ENCODE data around the gene CFAP74.

DNA sequence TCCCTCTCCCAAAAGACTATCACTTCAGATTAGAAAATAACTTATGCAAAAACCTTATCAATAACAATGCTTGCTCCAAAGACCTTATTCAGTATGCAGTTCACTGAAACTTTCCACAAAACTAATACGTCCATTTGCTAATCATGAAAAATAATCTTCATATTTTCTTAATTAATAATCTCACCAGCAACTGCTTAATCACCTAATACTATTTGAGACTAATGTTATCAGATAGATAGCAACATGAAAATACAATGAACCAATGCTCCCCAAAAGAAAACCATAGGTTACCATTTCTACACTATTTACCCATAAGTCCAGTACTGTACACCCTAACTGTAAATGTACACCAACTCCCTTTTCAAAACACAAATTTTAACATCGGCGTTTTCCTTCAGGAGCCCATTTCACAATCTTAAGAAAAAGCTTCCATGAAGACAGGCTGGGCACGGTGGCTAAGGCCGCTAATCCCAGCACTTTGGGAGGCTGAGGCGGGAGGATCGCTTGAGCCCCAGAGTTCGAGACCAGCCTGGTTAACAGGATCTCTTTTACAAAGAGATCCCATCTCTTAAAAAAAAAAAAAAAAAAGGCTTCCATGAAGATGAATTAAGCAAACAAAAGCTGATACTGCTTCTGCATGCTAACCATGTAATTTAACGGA, 114.4 kb downstream of the CFAP74 start:
- TF ChIP-seq, protein P1, sequence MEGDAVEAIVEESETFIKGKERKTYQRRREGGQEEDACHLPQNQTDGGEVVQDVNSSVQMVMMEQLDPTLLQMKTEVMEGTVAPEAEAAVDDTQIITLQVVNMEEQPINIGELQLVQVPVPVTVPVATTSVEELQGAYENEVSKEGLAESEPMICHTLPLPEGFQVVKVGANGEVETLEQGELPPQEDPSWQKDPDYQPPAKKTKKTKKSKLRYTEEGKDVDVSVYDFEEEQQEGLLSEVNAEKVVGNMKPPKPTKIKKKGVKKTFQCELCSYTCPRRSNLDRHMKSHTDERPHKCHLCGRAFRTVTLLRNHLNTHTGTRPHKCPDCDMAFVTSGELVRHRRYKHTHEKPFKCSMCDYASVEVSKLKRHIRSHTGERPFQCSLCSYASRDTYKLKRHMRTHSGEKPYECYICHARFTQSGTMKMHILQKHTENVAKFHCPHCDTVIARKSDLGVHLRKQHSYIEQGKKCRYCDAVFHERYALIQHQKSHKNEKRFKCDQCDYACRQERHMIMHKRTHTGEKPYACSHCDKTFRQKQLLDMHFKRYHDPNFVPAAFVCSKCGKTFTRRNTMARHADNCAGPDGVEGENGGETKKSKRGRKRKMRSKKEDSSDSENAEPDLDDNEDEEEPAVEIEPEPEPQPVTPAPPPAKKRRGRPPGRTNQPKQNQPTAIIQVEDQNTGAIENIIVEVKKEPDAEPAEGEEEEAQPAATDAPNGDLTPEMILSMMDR (IDR thresholded peaks at IDR 0.05; ENCODE audit: borderline replicate concordance, extremely low read depth, low read length, poor library complexity, severe bottlenecking), result no peak
- TF ChIP-seq EZH2 (IDR thresholded peaks at IDR 0.05; ENCODE audit: borderline replicate concordance, low read depth, low read length, severe bottlenecking), result no peak

All from DND-41 (cell line).